Measurements from ENCODE around the gene ENAH.
"Not testable (repeated sequence)": the region's sequence is repeated elsewhere in the genome, so short reads cannot be mapped to it uniquely, and the experiment has no call there.

Gene ENAH

GRCh38 chr1:225522588-225523262 is 130.2 kb downstream of the ENAH start:
- DNase-seq = no peak

DNA sequence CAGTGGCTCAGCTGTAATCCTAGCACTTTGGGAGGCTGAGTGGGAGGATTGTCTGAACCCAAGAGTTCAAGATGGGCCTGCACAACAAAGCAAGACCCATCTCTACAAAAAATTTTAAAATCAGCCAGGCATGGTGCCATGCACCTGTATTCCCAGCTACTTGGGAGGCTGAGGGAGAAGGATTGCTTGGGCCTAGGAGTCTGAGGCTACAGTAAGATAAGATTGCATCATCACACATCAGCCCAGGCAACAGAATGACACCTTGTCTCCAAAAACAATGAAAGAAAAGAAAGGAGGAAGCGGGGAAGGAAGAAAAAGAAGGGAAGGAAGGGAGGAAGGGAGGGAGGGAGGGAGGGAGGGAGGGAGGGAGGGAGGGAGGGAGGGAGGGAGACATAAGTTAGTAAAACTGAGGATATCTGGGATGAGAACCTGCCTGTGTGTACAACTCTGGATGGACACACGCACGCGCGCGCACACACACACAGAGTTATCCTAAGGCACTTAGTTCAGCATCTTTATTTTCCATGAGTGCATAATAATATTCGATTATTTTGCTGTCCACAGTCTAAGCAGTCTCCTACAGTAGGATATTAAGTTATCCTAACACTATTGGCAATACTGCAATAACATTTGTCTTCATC is 132.2 kb downstream of the ENAH start:
- DNase-seq = no peak

GRCh38 chr1:225519166-225519863 is 133.6 kb downstream of the ENAH start:
- no peak for DNase-seq

GRCh38 chr1:225517697-225518096 is 135.2 kb downstream of the ENAH start:
- no peak for DNase-seq

DNA sequence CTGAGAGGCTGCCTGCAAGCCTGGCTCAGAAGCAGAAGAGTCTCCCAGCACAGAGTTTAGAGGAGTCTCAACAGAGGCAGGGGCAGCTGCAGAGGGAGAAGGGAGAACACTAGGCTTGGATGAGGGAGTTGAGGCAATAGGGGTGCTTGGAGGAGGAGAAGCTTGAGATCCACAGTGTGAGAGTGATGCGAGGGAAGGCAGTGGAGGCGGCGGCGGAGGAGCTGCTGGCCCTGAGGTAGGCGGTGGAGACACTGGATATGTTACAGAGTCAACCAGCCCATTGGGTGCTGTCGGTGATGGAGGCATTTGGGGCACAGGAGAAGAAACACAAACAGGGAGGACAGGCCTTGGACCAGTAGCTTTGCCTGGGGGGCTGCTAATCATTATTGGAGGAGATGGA is 135.7 kb downstream of the ENAH start:
- DNase-seq = no peak

- no peak for DNase-seq
Observed at GRCh38 chr1:225514671-225515081, 138.2 kb downstream of the ENAH start.

DNA sequence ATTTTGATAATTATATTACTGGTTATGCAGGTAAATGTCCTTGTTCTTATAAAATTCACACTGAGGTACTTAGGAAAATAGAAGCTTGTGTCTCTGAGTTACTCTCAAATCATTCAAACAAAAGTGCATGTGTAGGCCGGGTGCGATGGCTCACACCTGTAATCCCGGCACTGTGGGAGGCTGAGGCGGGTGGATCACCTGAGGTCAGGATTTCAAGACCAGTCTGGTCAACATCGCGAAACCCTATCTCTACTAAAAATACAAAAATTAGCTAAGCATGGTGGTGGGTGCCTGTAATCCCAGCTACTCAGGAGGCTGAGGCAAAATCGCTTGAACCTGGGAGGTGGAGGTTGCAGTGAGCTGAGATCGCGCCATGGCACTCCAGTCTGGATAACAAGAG is 139.3 kb downstream of the ENAH start:
- not testable (repeated sequence) for DNase-seq

- no peak for DNase-seq
Observed at GRCh38 chr1:225511828-225512381, 141.0 kb downstream of the ENAH start.

GRCh38 chr1:225510740-225511139 is 142.2 kb downstream of the ENAH start:
- not testable (repeated sequence) for DNase-seq

GRCh38 chr1:225509770-225510169 is 143.2 kb downstream of the ENAH start:
- DNase-seq = no peak

- no peak for DNase-seq
Observed at GRCh38 chr1:225509376-225509707, 143.6 kb downstream of the ENAH start.

DNA sequence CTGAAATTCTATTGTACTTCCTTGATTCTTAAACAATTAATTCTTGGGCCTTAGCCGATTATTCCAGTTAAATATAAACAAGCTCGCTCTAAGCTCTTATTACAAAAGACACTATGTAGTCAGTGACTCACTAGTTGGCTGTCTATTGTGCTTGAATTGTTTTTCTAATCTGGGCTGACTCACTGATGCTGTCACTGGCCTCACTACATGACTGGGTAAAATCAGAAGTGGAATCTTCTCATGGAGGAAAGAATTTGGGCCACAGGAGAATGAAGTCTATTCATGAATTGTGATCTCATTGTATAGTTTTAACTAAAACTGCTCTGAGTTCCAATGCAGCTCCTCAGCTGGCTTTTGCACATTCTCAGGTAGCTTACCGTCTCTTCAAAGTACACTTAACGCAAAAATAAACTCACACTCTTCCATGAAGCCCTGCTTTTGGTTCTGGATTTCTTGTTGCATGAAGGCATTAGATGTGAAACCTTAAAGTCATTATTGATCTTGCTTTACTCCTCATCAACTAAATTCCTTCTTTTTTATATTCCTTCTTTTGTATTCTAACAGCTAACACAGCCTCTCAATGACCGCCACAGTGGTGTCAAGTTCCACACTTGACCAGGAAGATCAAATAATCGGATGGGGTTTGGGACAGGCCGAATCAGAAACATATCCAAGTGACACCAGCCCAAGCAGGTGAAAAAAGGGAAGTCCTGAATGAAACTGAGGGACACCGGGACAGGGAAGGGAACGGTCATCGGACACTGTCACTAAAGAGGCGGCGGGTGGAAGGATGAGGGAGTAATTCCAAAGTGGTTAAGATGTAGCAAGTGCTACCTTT is 144.2 kb downstream of the ENAH start:
- no peak for DNase-seq

DNA sequence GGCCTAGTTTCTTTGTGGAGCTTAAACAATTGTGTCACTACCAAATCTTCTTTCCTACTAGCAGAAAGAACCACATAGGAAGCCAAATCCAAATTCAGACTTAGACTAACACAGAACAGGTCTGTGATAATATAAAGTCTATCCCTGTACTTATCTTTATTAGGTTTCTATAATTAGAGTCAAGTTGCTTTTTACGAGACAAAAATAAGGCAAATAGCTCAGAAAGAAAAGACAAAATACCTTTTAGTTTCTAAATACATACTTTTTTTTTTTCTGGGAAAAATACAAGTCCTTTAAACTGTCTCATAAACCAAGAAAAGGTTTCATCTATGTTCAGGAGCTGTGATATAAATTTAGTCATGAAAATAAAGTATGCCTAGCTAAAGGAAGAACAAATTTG is 146.2 kb downstream of the ENAH start:
- no peak for DNase-seq

DNA sequence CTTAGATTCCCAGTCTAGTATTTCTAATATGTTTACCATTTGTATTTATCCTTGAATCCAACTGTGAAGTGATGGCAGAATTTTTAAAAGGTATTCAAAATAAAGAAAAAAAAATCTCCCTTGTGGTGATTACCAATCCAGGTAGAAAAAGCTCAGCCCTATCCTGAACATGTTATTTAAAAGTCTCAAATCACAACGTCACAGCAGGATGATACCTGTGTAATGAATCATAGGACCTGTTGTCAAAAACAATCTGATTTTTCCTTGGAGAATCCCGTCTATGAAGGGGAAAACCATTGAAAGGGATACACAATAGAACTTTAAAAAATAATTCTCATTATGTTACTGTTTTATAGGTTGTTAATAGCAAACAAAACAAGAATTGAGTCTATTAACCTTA is 148.1 kb downstream of the ENAH start:
- no peak for DNase-seq

GRCh38 chr1:225500624-225501192 is 152.2 kb downstream of the ENAH start:
- DNase-seq = no peak

DNA sequence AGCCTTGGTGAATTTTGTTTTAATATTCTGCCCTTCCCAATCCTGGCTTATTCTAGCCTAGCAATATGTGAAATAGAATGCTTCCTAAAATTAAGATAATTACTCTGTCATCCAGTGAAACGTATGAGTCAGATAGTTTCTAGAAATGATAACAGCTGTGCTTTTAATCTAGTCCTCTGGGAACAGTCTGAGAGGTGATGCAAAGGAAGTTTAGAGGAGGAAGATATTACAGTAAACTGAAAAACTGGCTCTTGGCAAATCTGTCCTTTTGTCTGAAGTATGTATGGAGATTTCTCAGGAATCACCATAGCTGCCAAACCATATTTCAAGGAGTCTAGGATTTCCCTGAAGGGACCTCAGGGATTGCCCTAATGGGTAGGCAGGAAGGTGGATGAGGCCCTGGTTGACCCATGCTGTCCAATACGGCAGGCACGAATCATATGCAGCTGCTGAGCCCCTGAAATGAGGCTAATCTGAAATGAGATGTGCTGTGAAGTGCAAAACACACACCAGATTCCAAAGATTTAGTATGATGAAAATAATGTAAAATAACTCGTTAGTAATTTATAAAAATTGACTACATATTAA is 154.3 kb downstream of the ENAH start:
- DNase-seq = no peak

DNA sequence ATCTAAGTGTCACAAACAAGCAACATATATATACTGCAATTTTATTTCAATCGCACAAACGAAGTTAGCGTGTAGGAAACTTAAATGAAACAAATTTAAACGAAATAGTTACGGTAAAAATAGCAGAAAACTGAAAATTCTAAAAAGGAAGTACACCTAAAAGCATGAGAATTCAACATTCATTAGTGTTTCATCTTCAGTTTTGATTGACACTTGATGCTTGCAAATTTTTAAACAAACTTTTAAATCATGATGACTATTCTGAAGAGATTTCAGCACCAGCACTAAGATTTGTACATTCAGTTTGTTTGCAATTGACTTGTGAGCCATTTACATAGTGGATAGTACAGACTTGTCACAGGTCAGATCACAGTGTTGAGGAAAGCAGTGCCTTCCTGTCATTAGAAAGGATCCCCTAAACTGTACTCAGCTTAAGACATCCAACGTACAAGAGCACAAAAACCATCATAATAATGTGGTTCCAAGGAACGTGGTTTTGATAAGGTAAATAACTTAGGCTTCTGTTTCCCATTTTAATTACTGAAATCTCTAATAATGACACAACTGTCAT is 158.0 kb downstream of the ENAH start:
- no peak for DNase-seq

DNA sequence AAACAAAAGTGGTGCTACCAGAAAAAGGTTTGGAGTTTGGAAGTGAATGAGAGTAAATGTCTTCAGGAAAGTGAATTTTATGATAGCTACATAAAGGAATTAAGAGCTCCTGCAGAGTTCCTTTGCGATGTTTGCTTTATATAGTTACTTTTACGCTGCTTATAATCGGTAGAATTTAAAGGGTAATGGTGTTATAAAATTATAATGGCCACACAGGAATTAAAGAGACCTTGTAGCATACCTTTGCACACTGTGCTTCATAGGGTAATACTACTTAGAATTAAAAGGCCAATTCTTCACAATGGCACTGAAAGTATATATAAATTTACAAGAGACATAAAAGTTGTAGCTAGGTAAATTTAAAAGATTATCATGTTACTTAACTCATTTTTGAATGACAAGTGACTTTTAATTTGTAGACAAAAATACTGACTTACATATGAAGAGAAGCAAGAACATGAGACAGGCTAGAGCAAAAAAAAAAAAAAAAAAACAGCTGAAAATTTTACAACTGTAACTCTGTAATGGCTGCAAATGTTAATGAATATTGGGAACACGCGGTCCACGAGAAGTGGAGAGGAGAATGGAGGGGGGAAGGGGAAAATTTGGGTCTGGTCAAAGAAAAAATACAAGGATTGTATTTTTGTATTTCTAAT is 159.2 kb downstream of the ENAH start:
- DNase-seq = no peak

DNA sequence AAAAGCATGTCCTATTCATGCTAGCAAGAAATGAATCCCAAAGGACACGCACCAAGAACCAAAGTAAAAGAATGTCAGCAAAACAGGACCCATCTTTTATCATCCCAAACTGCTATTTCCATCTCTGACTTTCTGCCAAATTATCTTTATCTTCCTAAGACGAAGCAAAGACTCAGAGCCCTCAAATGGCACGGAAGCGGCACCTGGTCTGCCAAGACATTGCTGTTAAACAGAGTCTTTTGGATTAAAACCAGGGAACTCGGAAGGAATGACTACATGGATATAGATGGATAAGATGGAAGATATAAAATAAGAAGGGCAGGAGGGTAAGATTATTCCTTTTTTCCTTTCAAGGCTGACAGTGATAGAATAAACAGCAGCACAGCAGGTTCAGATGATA is 164.2 kb downstream of the ENAH start:
- no peak for DNase-seq

DNA sequence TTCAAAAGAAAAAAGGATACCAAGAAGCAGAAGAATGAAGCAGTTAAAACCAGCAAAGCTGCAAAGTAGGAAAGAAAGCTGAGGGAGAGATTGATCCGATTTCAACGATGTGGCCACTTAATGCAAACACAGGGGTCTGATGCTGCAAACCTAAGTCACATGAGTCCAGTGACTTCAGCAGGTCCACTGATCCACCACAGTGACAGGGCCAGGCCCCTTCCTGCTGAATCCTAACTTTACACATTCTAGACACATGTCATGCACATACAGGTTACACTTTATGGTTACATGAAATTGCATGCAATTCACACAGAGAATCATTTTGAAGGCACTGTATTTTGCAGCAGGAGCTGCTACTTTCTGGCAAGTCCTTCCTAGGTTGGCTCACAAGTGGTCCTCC is 166.1 kb downstream of the ENAH start:
- DNase-seq = no peak

- DNase-seq = no peak
Observed at GRCh38 chr1:225485991-225486530, 166.9 kb downstream of the ENAH start.
